SIG-M5 treated with dmso at 0.1 percent for 504 hours (cell line): ENCODE data around the gene RGS14.
"Not testable (repeated sequence)": the region's sequence is repeated elsewhere in the genome, so short reads cannot be mapped to it uniquely, and the experiment has no call there.

ENCODE experiments used
- DNase-seq: peaks from one replicate; lab custom pipeline; 2025; ENCODE audit not compliant: unreplicated experiment; lab: John Stamatoyannopoulos, UW

Gene RGS14

DNA sequence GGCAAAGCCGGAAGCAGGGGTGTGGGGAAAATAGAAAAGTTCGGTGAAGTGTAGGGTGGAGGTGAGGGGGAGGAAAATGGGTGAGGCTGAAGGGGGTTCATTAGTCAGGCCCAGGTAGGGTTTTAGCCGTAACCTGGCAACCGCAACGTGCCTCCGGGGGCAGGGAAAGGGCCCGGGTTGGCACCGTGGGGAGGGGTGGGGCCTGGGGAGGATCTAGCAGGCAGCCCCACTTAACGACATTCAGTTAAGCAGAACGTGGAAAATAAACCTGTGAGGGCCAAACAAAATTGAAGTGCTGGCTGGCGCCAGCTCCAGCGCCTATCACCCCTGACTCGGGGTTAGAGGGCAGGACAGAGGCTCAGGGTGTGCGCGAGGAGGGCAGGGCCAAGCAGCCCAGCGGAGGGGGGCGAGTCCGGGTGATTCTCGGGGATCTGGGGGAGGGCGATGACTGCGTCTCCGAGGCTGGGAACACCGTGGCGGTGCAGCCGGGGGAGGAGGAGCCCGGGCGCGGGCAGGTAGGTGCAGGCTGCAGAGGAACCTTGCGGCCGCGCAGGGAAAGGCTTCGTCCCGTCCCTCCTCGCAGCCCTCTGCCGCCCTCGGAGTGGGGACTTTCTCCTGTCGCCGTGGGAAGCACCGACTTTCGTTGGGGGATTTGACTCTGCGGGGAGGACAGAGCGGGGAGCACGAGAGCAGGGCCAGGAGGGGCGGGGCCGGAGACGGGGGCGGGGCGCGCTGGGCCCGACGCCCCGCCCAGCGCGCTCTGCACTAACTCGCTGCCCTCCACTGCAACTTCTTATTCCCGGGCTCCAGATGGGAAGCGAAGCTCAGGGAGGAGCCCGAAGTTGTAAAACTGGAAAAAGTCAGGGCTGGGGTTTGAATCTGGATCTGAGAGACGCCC, 5.1 kb downstream of the RGS14 start:
- DNase-seq: peak; percentile 20

DNA sequence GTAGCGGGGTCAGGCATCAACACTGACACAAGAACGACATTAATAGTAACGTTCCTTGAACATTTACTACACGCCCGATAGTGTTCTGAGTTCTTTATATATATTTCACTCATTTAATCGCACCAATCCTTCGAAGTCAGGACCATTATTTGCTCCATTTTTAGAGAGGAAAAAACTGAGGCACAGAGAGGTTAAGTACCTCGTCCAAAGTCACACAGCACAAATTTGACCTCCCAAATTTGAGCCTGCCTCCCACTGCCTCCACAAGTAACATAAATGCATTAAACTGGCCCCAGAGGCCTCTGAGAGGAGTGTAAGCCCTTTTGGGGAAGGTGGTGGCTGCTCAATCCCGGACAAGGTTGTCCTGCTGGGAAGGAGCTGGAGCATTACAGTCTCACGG, 5.8 kb downstream of the RGS14 start:
- no peak for DNase-seq

DNA sequence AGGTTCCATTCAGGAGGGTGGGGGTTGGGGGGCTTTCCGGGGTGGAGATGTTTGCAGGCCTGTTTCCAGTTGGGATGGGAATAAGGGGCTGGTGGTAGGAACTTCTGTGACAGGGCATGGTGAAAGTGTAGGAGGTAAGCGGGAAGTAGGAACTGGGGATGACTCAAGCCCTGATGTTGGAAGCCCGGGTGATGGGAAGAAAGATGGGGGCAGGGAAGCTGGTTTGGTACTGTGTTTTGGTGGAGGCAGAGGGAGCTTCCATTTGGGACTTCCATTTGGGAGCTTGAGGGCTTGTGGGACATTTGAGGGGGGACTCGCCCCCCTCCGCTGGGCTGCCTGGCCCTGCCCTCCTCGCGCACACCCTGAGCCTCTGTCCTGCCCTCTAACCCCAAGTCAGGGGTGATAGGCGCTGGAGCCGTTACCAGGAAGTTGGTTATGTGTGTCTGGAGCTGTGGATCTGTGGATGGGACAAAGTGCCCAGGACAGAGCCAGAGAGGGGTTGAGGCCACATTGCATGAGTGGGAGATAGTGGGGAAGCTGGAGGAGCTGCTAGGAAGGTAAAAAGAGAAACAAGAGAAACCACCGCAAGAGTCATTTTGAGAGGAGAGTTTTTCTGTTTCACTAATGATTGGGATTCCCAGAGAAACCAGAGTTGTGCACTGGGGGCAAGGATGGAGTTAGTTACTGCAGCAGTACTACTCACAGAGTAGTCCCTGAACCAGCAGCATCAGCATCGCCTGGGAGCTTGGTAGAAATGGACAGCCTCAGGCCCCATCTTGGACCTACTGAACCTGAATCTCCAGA, 6.6 kb downstream of the RGS14 start:
- DNase-seq: no peak

DNA sequence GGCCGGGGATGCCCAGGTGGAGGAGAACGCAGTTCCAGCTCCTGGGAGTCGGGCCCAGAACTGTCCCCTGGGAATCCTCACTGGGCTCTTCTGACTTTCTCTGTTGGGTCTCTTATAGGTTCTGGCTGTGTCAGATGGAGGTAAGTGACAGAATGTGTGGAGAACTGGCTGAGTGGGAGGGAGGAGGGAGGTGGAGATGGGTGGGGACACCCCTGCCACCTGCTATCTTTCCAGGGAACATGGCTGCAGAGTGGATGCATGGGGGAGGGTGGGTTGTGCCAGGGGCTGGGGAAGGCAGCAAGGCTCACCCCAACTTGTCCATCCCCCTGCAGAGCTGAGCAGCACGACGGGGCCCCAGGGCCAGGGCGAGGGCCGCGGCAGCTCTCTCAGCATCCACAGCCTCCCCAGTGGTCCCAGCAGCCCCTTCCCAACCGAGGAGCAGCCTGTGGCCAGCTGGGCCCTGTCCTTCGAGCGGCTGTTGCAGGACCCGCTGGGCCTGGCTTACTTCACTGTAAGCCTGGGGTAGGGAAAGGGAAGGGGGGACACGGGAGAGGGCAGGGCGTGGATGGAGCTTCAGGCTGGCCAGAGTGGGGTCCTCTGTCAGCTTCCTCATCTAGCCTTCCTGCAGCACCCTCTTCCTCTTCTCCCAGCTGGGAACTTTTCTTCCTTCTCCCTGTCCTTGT, 8.3 kb downstream of the RGS14 start:
- no peak for DNase-seq

DNA sequence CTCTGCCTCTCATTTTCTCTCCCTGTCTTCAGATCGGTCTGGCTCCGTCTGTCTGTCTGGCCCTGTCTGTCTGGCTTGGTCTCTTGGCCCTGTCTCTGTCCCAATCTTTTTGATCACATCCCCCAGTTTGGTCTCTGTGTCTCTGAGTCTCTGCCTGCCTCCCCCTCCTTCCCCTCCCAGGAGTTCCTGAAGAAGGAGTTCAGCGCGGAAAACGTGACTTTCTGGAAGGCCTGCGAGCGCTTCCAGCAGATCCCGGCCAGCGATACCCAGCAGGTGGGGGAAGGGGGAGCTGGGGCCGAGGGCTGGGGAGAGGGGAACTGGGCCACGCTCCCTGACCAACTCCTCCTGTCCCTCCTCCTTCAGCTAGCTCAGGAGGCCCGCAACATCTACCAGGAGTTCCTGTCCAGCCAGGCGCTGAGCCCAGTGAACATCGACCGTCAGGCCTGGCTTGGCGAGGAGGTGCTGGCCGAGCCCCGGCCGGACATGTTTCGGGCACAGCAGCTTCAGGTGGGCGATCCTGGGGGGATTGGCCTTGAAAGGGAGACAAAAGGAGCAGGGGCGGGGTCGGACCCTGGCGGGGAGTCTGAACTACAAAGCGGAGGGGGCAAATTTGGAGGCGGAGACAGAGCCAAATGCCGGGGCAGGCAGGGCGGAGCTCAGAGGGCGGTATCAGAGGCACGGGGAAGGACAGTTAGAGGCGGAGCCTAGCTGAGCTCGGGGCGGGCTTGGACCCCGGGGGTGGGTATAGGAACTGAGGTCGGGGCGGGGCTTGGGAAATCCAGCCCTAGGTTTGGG, 9.0 kb downstream of the RGS14 start:
- DNase-seq: no peak

DNA sequence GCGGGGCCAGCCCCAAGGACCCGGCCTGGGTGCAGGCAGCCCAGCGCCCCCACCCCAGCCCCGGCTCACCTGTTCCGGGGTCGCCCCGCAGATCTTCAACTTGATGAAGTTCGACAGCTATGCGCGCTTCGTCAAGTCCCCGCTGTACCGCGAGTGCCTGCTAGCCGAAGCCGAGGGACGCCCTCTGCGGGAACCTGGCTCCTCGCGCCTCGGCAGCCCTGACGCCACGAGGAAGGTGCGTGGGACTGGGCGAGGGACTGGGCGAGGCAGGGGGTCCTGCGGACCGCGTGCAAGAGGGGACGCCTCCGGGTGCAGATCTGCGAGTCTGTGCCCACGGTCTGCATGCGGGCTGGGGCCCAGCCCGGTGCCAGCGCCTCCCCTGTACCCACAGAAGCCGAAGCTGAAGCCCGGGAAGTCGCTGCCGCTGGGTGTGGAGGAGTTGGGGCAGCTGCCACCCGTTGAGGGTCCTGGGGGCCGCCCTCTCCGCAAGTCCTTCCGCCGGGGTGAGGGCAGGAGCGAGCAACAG, 9.7 kb downstream of the RGS14 start:
- no peak for DNase-seq

DNA sequence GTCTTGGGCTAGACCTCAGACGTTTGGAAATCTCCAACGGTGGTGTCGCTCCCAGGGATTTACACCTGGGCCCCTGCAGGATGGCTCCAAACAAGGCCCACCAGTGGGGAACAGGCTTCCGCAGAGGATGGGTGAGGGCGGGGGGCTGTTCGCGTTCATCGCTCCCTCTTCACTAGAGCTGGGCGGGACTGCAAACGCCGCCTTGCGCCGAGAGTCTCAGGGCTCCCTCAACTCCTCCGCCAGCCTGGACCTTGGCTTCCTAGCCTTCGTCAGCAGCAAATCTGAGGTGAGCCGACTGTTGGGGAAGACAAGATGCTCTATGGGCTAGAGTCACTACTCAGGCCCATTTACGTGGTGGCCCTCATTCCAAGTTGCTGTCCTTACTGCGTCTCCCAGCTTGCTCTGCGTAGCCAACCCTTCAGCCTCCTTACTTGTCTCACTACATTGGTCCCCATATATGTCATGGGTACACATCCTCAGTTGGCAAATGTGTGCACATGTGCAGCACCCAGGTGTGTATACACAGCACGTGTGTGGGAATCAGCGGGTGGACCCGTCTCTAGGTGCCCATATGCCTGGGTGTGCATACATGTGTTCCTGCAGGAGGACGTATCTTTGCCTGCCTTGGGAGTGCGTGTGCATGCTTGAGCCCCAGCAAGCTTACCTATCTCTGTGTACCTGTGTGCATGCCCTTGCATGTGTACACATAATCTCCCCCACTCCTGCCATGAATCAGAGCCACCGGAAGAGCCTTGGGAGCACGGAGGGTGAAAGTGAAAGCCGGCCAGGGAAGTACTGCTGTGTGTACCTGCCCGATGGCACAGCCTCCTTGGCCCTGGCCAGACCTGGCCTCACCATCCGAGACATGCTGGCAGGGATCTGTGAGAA, 10.5 kb downstream of the RGS14 start:
- DNase-seq: no peak

DNA sequence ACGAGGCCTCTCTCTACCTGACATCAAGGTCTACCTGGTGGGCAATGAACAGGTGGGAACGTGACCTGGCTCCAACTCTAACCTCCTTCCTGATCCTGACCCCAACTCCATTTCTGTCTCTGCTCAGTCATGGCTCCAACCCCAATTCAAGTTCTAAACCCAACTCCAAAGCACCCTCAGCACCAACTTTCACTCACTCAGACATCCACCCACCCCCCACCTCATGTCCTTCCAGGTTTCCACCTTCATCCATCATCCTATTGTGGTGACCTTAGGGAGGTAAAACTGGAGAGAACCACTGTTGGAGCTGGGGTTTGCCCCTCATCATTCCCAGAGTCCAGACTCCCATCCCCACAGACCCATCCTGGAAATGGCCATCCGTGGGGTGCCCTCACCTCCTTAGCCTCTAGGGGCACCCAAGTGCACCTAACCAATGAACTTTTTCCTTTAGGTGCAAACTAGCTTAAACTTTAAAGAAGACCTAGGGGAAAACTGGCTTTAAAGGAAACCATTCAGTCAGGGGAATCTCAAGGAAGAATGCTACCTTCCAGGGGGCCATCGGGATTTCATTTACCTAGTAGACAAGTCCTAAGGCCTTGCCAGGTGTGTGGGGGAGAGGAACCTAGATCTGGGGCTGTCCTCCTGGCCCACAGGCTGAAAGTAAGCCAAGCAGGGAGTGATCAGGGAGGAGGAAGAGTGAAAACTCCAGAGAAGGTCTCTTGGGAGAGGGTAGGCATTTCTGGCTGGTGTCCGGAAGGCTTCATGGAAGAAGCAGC, 11.3 kb downstream of the RGS14 start:
- DNase-seq: peak; percentile 43

DNA sequence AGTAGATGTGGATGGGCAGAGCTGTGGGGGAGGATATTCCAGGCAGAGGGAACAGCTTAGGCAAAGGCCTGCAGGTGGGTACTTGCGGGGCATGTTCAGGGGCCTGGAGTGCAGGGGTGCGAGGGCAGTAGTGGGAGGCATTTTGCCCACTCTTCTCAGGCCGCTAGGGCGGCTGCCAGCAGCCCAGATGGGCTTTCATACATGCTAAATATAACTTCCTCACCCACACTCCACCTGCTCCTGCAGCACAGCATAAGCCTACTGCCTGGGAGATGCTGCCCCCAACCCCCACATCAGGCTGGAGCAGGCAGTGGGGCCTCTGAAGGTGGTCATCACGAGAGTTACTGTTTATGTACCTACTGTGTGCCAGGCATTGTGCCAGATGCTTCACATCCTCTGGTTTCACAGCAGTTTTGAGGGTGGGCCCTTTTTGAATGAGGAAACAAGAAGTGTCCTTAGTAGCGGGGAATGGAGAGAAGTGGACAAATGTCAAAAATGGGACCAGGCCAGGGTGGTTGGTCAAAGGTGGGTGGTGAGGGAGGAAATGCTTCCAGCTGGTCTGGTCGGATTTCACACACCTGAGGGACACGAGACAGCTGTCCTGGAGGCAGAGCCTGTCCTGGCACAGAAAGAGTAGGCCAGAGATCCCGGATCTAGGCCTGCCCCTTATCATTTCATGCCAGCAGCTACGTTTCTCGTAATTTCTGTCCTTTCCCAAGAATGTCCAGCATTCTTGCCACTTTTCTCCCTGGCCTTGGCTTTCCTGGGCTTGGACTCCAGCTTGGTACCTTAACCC, 12.1 kb downstream of the RGS14 start:
- DNase-seq: no peak

DNA sequence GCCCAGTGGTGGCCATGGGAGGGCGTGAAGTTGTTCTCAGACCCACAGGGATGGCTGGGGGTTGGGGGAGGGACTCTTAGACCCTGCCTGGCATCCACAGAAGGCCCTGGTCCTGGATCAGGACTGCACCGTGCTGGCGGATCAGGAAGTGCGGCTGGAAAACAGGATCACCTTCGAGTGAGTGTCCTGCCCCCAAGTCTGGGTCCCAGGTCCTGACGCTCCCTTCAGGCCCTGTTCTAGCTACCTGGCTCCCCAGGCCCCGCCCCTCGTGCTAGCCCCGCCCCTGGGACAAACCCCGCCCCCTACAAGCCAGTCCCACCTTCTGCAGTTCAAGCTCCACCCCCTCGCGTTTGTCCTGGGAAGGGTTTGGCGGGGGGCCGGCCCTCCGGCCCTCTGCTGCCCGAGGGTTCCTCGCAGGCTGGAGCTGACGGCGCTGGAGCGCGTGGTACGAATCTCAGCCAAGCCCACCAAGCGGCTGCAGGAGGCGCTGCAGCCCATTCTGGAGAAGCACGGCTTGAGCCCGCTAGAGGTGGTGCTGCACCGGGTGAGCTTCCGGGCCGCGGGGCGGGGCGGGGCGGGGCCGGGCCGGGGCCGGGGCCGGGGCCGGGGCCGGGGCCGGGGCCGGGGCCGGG, 12.9 kb downstream of the RGS14 start:
- DNase-seq: peak; percentile 58

DNA sequence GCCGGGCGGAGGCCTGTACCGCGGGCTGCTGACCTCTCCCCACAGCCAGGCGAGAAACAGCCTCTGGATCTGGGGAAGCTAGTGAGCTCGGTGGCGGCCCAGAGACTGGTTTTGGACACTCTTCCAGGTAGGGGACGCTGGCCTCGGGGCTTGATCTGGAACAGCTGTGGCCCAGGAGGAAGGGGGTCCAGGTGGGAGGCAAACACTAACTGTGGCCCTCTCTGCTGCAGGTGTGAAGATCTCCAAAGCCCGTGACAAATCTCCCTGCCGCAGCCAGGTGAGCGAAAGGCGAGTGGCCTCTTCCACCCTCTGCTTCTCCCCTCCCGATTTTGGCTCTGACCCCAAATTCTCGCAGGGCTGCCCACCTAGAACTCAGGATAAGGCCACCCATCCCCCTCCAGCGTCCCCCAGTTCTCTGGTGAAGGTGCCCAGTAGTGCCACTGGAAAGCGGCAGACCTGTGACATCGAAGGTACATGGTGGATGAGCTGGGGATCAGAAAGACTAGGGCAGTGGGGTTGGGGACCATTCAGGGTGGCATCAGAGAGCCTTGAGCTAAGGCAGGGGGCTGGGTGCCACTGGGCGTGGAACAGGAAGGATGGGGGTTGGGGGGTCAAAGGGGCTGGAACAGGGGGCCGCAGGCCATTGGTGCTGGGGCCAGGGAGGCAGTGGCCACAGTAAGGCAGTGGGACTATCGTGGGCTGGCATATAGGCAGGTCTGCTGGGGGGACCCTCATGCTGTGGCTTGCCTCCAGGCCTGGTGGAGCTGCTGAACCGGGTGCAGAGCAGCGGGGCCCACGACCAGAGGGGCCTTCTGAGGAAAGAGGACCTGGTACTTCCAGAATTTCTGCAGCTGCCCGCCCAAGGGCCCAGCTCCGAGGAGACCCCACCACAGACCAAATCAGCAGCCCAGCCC, 13.7 kb downstream of the RGS14 start:
- DNase-seq: no peak

DNA sequence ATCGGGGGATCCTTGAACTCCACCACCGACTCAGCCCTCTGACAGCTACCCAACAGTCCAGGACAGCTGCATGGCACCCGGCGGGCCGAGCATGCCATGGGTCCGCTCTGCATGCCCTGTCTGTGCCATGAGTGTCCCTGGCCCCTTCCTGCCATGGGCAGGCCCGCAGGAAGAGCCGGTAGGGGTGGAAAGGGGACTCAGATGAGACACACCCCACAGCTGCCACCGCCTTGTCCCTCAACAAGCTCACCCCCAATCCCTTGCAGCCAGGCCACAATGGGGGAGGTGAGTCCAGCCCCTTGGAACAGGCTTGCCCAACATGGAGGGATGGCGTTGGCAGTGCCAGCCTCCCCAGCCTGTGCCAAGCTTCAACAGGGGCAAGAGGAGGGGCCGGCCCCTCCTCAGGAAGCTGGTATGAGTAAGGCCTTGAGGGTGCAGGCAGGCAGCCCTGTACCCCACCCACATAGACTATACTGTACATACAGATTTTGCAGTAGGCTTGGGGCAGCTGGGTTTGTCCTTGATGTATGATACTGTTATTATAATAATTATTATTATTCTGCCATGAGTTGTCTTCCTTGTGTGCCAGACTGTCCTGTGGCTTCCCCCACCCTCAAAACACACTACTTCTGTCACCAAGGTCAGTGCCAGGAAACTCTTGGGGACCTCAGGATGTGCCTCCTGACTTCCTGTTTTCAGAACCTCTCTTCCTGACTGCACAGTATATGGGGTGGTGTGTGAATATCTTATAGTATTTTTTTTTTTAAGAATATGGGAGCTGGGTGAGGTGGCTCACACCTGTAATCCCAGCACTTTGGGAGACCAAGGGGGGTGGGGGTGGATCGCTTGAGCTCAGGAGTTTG, 14.5 kb downstream of the RGS14 start:
- DNase-seq: peak; percentile 36

DNA sequence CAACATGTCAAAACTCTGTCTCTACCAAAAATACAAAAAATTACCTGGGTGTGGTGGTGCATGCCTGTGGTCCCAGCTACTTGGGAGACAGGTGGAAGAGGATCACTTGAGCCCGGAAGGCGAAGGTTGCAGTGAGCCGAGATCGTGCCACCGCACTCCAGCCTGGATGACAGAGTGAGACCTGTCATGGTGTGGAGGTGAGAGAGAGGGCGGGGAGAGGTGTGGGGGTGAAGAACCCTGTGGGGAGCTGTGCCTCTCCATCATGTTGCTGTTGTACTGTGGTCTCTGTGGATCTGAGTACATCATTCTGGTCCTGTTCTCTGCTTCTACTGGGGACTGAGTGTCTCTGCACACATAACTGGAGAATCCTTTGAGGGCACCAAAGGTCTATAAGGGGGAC, 15.2 kb downstream of the RGS14 start:
- no peak for DNase-seq

DNA sequence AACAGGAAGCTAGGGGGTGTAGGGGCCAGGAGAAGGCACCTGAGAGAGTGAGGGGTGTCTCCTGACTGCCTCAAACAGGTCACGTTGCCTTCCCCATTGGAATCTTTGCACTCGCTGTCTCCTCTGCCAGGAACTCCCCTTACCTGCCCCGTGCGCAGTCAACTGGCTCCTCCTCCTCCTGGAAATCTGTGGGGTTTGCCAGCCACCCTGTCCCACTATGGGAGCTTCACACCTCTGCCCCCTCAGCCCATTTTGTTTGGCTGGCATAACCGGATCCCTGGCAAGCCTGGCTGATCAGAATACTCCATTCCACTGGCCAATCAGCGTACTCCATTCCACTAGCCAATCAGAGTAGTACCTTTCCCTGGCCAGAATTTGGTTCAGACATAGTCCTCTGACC, 16.1 kb downstream of the RGS14 start:
- no peak for DNase-seq

DNA sequence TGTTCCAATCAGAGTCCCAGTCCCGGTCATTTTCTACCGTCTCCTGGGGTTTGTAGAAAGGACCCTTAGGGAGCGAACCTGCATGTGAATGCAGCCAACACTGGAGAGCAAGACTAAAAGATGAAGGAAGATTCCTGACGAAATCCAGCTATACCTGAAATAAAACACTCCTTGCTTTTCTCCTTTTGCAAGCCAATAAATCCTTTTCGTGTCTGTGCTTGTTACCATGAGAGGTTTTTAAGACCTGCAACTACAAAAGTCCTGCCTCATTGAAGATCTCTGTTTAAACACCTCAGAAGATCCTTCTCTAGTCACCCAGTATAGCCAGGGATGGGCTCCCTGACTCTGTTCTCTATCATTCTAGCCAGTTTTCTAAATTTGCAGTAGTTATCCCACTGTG, 16.5 kb downstream of the RGS14 start:
- no peak for DNase-seq

DNA sequence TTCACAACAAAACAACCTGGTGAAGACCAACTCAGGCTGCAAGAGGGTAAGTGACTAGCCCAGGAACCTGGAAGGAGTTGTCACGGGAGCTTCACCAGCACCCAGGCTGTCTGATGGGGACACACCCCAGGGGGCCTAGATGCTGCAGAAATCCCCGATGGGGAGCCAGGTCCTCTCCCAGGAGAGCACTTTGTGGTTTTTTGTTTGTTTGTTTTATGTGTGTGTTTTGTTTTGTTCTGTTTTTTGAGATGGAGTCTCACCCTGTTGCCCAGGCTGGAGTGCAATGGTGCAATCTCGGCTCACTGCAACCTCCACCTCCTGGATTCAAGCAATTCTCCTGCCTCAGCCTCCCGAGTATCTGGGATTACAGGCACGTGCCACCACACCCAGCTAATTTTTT, 17.8 kb downstream of the RGS14 start:
- DNase-seq: not testable (repeated sequence)
